GM12892 (cell line): ENCODE measurements around the gene GCNT3.

Experiments
- POLR2A ChIP-seq: IDR thresholded peaks from 2 replicates; pipeline ENCODE4 v1.6.1; 2011; ENCODE audit warnings: low read depth, low read length, control low read depth
- POLR2AphosphoS5 ChIP-seq: IDR thresholded peaks from 2 replicates; pipeline ENCODE4 v1.6.1; 2011; ENCODE audit warnings: low read depth, low read length, control low read depth
- TAF1 ChIP-seq: IDR thresholded peaks from 2 replicates; pipeline ENCODE4 v1.6.1; 2011; ENCODE audit warnings: low read depth, mild to moderate bottlenecking, control low read depth, low read length, borderline replicate concordance

DNA sequence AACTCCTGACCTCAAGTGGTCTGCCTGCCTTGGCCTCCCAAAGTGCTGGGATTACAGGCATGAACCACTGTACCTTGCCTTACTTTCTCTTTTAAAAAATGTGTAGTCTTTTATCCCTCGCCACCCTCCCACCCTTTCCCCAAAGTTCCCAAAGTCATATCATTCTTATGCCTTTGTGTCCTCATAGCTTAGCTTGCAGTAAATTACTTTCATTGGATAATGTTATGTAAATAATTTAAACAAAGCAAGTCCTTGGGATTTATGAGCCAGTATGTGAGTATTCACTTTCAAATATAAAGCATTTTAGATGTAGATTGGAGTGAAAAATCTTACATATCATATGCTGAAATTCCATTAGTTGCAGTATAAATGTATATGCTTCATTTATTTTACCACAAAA, 34.7 kb downstream of the GCNT3 start:
- TF ChIP-seq POLR2A (no peak), POLR2AphosphoS5 (no peak), TAF1 (no peak)
